ENCODE measurements around the gene ZNF518A. TPM values are rescaled to one million over a fixed set of nuclear protein-coding genes. Genes with fewer than 3 reads are reported as not detected.

The ZNF518A gene
- total and polyA plus RNA-seq, 2 of the 13 experiments (the other 11 are each of a cell fraction or from before 2014, with no cell fraction given), result 21.7 to 37.1 TPM

DNA sequence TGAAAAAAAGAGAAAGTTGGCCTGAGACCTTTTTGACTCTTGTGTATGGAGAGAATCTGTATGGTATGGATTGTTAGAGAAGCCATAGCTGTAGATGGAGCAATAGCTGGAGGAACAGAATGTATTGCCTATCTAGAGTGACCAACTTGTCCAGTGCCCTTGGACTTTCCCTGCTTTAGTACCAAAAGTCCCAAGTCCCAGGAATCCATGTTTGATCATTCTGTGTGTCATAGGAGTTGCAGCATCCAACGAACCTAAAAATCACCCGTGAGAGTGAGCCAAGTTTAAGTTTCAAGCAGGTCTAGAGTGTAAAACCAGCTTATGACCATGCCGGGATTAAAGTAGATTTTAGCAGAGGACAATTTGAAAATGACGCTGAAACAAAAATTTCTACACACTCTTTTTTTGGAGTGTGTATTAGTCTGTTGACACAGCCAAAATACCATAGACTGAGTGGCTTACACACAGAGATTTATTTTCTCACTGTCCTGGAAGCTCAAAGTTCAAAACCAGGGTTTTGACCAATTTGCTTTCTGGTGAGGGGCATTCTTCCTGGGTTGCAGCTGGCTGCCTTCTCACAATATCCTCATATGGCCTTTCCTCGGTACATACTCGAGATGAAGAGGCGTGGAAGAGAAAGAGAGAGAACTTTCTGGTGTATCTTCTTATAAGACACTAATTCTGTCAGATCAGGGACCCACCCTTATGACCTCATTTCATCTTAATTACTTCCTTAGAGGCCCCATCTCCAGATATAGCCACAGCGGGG lies 36.9 kb upstream of the ZNF518A start (continued):
- TF ChIP-seq, protein P1, sequence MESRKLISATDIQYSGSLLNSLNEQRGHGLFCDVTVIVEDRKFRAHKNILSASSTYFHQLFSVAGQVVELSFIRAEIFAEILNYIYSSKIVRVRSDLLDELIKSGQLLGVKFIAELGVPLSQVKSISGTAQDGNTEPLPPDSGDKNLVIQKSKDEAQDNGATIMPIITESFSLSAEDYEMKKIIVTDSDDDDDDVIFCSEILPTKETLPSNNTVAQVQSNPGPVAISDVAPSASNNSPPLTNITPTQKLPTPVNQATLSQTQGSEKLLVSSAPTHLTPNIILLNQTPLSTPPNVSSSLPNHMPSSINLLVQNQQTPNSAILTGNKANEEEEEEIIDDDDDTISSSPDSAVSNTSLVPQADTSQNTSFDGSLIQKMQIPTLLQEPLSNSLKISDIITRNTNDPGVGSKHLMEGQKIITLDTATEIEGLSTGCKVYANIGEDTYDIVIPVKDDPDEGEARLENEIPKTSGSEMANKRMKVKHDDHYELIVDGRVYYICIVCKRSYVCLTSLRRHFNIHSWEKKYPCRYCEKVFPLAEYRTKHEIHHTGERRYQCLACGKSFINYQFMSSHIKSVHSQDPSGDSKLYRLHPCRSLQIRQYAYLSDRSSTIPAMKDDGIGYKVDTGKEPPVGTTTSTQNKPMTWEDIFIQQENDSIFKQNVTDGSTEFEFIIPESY (CRISPR knock-in tag; IDR thresholded peaks at IDR 0.05), result no peak
- TF ChIP-seq RFX1 (IDR thresholded peaks at IDR 0.05) (no peak), AGO2 (optimal IDR thresholded peaks at IDR 0.05; ENCODE audit: low read depth, low read length) (no peak), ZNF660 (CRISPR knock-in tag; IDR thresholded peaks at IDR 0.05; ENCODE audit: borderline replicate concordance, low read depth) (no peak), NFKB2 (CRISPR knock-in tag; IDR thresholded peaks at IDR 0.05; ENCODE audit: borderline replicate concordance) (no peak), KAT7 (CRISPR knock-in tag; IDR thresholded peaks at IDR 0.05; ENCODE audit: borderline replicate concordance) (no peak), ZMYM2 (CRISPR knock-in tag; IDR thresholded peaks at IDR 0.05) (no peak), ZFP82 (CRISPR knock-in tag; IDR thresholded peaks at IDR 0.05; ENCODE audit: borderline replicate concordance) (no peak), MXD4 (CRISPR knock-in tag; IDR thresholded peaks at IDR 0.05) (no peak), KDM6A (CRISPR knock-in tag; IDR thresholded peaks at IDR 0.05; ENCODE audit: low read depth) (peak; percentile 68), TAF15 (IDR thresholded peaks at IDR 0.05; ENCODE audit: low read depth, low read length, poor library complexity, severe bottlenecking) (no peak)
- TF ChIP-seq, protein P2, sequence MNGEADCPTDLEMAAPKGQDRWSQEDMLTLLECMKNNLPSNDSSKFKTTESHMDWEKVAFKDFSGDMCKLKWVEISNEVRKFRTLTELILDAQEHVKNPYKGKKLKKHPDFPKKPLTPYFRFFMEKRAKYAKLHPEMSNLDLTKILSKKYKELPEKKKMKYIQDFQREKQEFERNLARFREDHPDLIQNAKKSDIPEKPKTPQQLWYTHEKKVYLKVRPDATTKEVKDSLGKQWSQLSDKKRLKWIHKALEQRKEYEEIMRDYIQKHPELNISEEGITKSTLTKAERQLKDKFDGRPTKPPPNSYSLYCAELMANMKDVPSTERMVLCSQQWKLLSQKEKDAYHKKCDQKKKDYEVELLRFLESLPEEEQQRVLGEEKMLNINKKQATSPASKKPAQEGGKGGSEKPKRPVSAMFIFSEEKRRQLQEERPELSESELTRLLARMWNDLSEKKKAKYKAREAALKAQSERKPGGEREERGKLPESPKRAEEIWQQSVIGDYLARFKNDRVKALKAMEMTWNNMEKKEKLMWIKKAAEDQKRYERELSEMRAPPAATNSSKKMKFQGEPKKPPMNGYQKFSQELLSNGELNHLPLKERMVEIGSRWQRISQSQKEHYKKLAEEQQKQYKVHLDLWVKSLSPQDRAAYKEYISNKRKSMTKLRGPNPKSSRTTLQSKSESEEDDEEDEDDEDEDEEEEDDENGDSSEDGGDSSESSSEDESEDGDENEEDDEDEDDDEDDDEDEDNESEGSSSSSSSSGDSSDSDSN (CRISPR knock-in tag; IDR thresholded peaks at IDR 0.05), result no peak
- TF ChIP-seq, protein P3, sequence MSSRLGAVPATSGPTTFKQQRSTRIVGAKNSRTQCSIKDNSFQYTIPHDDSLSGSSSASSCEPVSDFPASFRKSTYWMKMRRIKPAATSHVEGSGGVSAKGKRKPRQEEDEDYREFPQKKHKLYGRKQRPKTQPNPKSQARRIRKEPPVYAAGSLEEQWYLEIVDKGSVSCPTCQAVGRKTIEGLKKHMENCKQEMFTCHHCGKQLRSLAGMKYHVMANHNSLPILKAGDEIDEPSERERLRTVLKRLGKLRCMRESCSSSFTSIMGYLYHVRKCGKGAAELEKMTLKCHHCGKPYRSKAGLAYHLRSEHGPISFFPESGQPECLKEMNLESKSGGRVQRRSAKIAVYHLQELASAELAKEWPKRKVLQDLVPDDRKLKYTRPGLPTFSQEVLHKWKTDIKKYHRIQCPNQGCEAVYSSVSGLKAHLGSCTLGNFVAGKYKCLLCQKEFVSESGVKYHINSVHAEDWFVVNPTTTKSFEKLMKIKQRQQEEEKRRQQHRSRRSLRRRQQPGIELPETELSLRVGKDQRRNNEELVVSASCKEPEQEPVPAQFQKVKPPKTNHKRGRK (CRISPR knock-in tag; IDR thresholded peaks at IDR 0.05), result no peak
- TF ChIP-seq, protein P4, sequence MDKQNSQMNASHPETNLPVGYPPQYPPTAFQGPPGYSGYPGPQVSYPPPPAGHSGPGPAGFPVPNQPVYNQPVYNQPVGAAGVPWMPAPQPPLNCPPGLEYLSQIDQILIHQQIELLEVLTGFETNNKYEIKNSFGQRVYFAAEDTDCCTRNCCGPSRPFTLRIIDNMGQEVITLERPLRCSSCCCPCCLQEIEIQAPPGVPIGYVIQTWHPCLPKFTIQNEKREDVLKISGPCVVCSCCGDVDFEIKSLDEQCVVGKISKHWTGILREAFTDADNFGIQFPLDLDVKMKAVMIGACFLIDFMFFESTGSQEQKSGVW (CRISPR knock-in tag; IDR thresholded peaks at IDR 0.05; ENCODE audit: borderline replicate concordance), result no peak
